Sigmoid colon (tissue), 7 donors: ENCODE measurements around the gene ZNF322. TPM values are rescaled to one million over a fixed set of nuclear protein-coding genes. Genes with fewer than 3 reads are reported as not detected.
A peak's percentile ranks its signal among the peaks of the same experiment; 100 is the strongest.

Source experiments
- DNase-seq: peaks from one replicate; pipeline ENCODE4 v3.0.0-alpha.2; 2019
- H3K27ac ChIP-seq, 4 donors: fragments of 200-600 bp; sonication (generic); one replicate each; pipeline ENCODE4 v1.5.1; 2016 to 2019; ENCODE audit warnings: mild to moderate bottlenecking in 1 of 4
- H3K27me3 ChIP-seq, 3 donors: fragments of 200-600 bp; sonication (generic); one replicate each; pipeline ENCODE4 v1.5.1; 2019; ENCODE audit warnings: mild to moderate bottlenecking in 1 of 3
- H3K36me3 ChIP-seq, 4 donors: fragments of 200-600 bp; sonication (generic); one replicate each; pipeline ENCODE4 v1.5.1; 2016 to 2019
- H3K4me1 ChIP-seq, 4 donors: fragments of 200-600 bp; sonication (generic); one replicate each; pipeline ENCODE4 v1.5.1; 2017 to 2019
- H3K4me3 ChIP-seq, 4 donors: fragments of 200-600 bp; sonication (generic); one replicate each; pipeline ENCODE4 v1.5.1; 2017 to 2019; ENCODE audit warnings: mild to moderate bottlenecking in 2 of 4, moderate library complexity in 1 of 4
- H3K9me3 ChIP-seq, 4 donors: fragments of 200-600 bp in 3 of 4; sonication (generic) in 3 of 4; one replicate each; pipeline versions ENCODE4 v1.5.1 to v1.6.1; 2013 to 2019
- EP300 ChIP-seq, 4 donors: sonication (generic); formaldehyde crosslinking; IDR thresholded peaks; one replicate each; pipeline ENCODE4 v1.6.1; 2017; ENCODE audit warnings: antibody characterized with exemption in 4 of 4
- POLR2A ChIP-seq, 2 donors: fragments of 450-650 bp; IDR thresholded peaks; one replicate each; pipeline ENCODE4 v1.6.1; 2016; ENCODE audit warnings: antibody characterized with exemption in 2 of 2, mild to moderate bottlenecking in 2 of 2, moderate library complexity in 2 of 2
- POLR2AphosphoS5 ChIP-seq, 4 donors: sonication (generic); formaldehyde crosslinking; IDR thresholded peaks; one replicate each; pipeline ENCODE4 v1.6.1; 2017; ENCODE audit warnings: antibody characterized with exemption in 4 of 4
- WGBS, 2 donors: extraction: QIAGEN DNeasy Blood & Tissue Kit; methylation state at CpG; one replicate each; pipeline ENCODE4 v1.1.7; 2013; 5-methylcytosine and 5-hydroxymethylcytosine counted together
- intact Hi-C: fragments of 100-400 bp; cut with DNase I; formaldehyde crosslinking; loops from one replicate; pipeline ENCODE4 v1.15.1; 2023
- polyA plus RNA-seq, 3 donors: library from polyadenylated mRNA; stranded (reverse); fragments of 200-250 nt; gene quantifications; one replicate each; pipeline ENCODE4 v1.2.3, GENCODE V29; 2013
- total RNA-seq, 4 donors: library from RNA; depleted of rRNA; stranded (reverse); fragments of >200 nt; gene quantifications; one replicate each; pipeline ENCODE4 v1.1.0, GENCODE V29; 2016
- TF ChIP-seq, protein P1 (sequence below), 4 experiments: fragments of 450-650 bp in 3 of 4; fragments of 200-600 bp in 1 of 4; IDR thresholded peaks; one replicate each; pipeline ENCODE4 v1.5.1; 2016 to 2019; ENCODE audit warnings: antibody characterized with exemption in 4 of 4, mild to moderate bottlenecking in 3 of 4, moderate library complexity in 2 of 4
- donor health status: healthy with polysubstance abuse.
- donor health status: Bipolar disorder and iron deficiency.
- donor health status: healthy.

ZNF322 gene
- total and polyA plus RNA-seq, 7 donors, result 6.5 to 21.8 (median 15.6) TPM

DNA sequence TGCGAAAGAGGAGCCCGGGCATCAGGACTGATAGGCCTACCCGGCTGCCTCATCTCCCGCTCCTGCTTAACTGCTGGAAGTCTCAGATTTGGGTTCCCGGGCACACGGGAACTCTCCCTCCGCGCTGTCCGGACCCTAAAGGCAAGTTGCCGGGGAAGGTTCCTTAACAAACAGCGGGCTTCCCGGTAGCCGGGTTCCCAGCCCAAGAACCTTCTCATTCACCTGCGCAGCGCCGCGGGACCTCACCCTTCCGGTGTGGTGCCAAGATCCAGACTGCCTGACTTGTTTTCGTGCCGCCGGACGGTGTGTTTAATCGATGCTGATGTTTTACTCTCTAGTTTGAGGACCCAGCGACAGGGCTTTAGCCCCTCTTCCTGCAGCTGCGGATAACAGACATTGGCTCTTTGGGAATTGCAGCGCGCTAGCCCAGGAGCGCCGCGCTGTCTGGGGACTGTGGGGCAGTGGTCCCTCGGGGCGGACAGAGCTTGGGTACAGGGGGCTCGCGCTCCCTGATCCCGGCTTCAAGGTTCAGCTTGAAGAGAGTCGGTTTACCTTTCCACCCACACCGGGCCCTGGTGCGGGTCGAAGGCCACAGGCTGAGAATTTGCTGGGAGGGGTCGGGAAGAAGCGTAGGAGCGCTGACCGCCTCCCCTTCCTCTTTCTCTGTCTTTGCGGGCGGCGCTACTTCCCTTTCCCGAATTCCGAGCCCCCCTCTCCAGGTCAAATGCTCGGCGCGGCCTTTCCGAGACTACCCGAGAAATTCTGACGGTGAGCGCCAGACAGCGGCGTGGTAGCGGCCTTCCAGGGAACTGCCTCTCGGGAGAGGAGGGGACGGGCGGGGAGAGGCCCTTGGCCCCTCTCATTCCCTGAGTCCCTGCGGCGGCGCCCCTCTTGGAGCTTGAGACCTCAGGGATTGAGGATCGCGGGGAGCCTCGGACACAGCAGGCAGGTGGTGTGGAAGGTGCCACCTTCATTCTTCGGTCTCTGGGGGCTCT is 45.6 kb downstream of the ZNF322 start:
- peaks cover 0 to 4% (median 1%) of the 10 kb centered on the region in 4 donors for H3K9me3 ChIP-seq
- WGBS, 2 donors, result 3% methylated on average over 68 of the region's 68 CpGs
- intact Hi-C loops, result no loop called here
- H3K27me3 ChIP-seq, result peaks cover 20 to 60% (median 37%) of the 10 kb centered on the region in 3 donors
- no peak for DNase-seq
- H3K27ac ChIP-seq, result no peak overlapping the region
- peak overlapping the region in 2 of 4 donors; percentile 41 to 42 for H3K4me3 ChIP-seq
- TF ChIP-seq POLR2A (IDR thresholded peaks at IDR 0.05) (no peak), POLR2AphosphoS5 (IDR thresholded peaks at IDR 0.05) (no peak), EP300 (IDR thresholded peaks at IDR 0.05) (no peak)
- TF ChIP-seq, protein P1, sequence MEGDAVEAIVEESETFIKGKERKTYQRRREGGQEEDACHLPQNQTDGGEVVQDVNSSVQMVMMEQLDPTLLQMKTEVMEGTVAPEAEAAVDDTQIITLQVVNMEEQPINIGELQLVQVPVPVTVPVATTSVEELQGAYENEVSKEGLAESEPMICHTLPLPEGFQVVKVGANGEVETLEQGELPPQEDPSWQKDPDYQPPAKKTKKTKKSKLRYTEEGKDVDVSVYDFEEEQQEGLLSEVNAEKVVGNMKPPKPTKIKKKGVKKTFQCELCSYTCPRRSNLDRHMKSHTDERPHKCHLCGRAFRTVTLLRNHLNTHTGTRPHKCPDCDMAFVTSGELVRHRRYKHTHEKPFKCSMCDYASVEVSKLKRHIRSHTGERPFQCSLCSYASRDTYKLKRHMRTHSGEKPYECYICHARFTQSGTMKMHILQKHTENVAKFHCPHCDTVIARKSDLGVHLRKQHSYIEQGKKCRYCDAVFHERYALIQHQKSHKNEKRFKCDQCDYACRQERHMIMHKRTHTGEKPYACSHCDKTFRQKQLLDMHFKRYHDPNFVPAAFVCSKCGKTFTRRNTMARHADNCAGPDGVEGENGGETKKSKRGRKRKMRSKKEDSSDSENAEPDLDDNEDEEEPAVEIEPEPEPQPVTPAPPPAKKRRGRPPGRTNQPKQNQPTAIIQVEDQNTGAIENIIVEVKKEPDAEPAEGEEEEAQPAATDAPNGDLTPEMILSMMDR (IDR thresholded peaks at IDR 0.05), result no peak
- H3K4me1 ChIP-seq, result peaks cover 0 to 14% (median 13%) of the 10 kb centered on the region in 4 donors
- no peaks in the 10 kb centered on the region for H3K36me3 ChIP-seq

DNA sequence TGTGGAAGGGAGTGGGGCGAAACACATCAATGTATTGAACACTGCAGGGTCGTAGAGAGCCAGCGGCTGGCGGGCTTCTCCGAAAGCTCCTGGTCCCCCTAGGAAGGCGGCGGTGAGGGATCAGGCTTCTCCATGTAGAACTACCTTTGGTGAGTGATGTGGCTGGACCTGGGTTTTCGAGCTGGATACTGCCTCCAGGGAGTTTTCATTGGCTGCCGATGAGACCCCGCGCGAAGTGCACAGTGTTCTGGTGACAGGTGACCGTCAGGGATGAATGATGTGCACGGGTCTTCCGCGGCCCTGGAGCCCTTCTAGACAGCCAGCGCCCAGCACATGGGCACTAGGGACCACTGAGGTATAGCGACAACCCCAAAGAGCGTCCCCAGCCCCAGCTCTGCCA is 46.3 kb downstream of the ZNF322 start:
- peaks cover 0 to 3% (median 0%) of the 10 kb centered on the region in 4 donors for H3K9me3 ChIP-seq
- peaks cover 20 to 57% (median 37%) of the 10 kb centered on the region in 3 donors for H3K27me3 ChIP-seq
- no peak overlapping the region for H3K27ac ChIP-seq
- H3K36me3 ChIP-seq, result no peaks in the 10 kb centered on the region
- DNase-seq, result no peak
- 44 to 61% methylated on average over 19 of the region's 19 CpGs for WGBS, 2 donors
- peaks cover 0 to 14% (median 13%) of the 10 kb centered on the region in 4 donors for H3K4me1 ChIP-seq
- intact Hi-C loops, result no loop called here
- TF ChIP-seq POLR2AphosphoS5 (IDR thresholded peaks at IDR 0.05) (no peak), POLR2A (IDR thresholded peaks at IDR 0.05) (no peak), EP300 (IDR thresholded peaks at IDR 0.05) (no peak)
- H3K4me3 ChIP-seq, result no peak overlapping the region

DNA sequence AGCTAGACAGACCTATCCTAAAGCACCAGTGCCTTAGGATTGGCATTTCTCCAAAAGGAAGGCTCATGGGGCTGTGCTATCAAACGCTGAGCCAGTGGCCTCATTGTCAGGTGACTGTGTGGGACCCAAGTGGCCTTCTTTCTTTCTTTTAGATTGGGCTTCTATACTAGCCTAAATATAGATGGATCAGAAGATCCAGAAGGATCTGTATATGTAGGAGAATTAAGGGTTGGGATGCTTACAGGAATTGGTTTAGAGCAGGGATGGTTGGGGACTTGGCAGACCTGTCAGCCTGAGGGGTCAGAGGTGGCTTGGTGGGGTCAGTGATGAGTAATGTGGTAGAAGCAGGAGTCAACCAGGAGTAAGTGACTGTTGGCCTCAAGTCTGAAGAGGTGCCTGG is 47.9 kb downstream of the ZNF322 start:
- intact Hi-C loops, result no loop called here
- WGBS, 2 donors, result 27 to 56% methylated on average over 1 of the region's 1 CpG
- peaks cover 0 to 20% (median 13%) of the 10 kb centered on the region in 4 donors for H3K4me1 ChIP-seq

DNA sequence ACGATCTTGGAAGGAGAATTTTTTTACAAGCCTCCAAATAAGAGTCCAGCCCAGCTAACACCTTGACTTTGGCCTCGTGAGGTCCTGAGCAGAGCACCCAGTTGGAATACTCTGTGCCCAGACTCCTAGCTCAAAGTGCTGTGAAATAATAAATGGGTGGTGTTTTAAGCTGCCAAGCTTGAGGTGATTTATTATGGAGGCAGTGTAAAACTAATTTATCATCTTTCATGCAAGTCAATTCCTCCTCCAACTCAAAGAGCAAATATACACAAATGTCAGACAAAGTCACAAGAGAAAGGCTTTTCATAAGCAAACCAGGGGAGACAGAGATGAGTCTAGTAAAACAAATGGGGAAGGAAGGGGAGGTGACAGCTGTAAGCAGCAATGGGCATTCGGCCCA is 50.1 kb downstream of the ZNF322 start:
- Histone ChIP-seq H3K9me3 (no peaks in the 10 kb centered on the region), H3K27ac (no peak overlapping the region), H3K4me3 (no peak overlapping the region), H3K36me3 (no peaks in the 10 kb centered on the region), H3K27me3 (peaks cover 12 to 28% (median 19%) of the 10 kb centered on the region in 3 donors), H3K4me1 (peaks cover 0 to 18% (median 10%) of the 10 kb centered on the region in 4 donors)
- DNase-seq, result no peak
- TF ChIP-seq POLR2A (IDR thresholded peaks at IDR 0.05), result no peak
- TF ChIP-seq EP300 (IDR thresholded peaks at IDR 0.05), result no peak
- TF ChIP-seq, protein P1 (IDR thresholded peaks at IDR 0.05), result no peak
- no peak for TF ChIP-seq POLR2AphosphoS5 (IDR thresholded peaks at IDR 0.05)
- 55 to 80% methylated on average over 3 of the region's 3 CpGs for WGBS, 2 donors
- intact Hi-C loops, result no loop called here

More for the DNA sequence above, 47.9 kb downstream of the ZNF322 start:
- no peak for DNase-seq
- TF ChIP-seq, protein P1 (IDR thresholded peaks at IDR 0.05), result no peak
- TF ChIP-seq EP300 (IDR thresholded peaks at IDR 0.05) (no peak), POLR2A (IDR thresholded peaks at IDR 0.05) (no peak), POLR2AphosphoS5 (IDR thresholded peaks at IDR 0.05) (no peak)
- Histone ChIP-seq H3K9me3 (no peaks in the 10 kb centered on the region), H3K27ac (no peak overlapping the region), H3K36me3 (no peaks in the 10 kb centered on the region), H3K27me3 (peaks cover 20 to 49% (median 37%) of the 10 kb centered on the region in 3 donors), H3K4me3 (no peak overlapping the region)
